Transverse colon (tissue), 4 donors: Measurements from ENCODE around the gene ACSF3. TPM values are rescaled to one million over a fixed set of nuclear protein-coding genes. Genes with fewer than 3 reads are reported as not detected.
"Not testable (repeated sequence)": the region's sequence is repeated elsewhere in the genome, so short reads cannot be mapped to it uniquely, and the experiment has no call there.

Source experiments
- DNase-seq: peaks from one replicate; pipeline ENCODE4 v3.0.0-alpha.2; 2019
- H3K27ac ChIP-seq, 4 donors: fragments of 200-600 bp; sonication (generic); 2 replicates each; pipeline ENCODE4 v1.5.1; 2016 to 2018; ENCODE audit warnings: inconsistent platforms in 4 of 4
- H3K27me3 ChIP-seq: fragments of 200-600 bp; sonication (generic); 2 replicates; pipeline ENCODE4 v1.5.1; 2017; ENCODE audit warnings: inconsistent platforms
- H3K36me3 ChIP-seq, 4 donors: fragments of 200-600 bp; sonication (generic); 2 replicates each; pipeline ENCODE4 v1.5.1; 2017 to 2019; ENCODE audit warnings: inconsistent platforms in 4 of 4
- H3K4me1 ChIP-seq, 4 donors: fragments of 200-600 bp; sonication (generic); 2 replicates each; pipeline ENCODE4 v1.5.1; 2017 to 2020; ENCODE audit warnings: inconsistent platforms in 4 of 4
- H3K4me3 ChIP-seq, 4 donors: fragments of 200-600 bp; sonication (generic); 1 replicate in 1 of 4; 2 replicates in 3 of 4; pipeline versions ENCODE4 v1.5.1 to v1.6.1; 2017 to 2019; ENCODE audit warnings: inconsistent platforms in 4 of 4
- H3K9me3 ChIP-seq, 2 donors: fragments of 200-600 bp; sonication (generic); 2 replicates each; pipeline ENCODE4 v1.5.1; 2017 to 2019; ENCODE audit warnings: inconsistent platforms in 2 of 2
- CTCF ChIP-seq, 5 experiments: fragments of 200-600 bp in 3 of 5; fragments of 450-650 bp in 2 of 5; sonication (generic) in 3 of 5; IDR thresholded peaks; 1 replicate in 2 of 5; 2 replicates in 3 of 5; pipeline ENCODE4 v1.5.1; 2016 to 2017; ENCODE audit warnings: antibody characterized with exemption in 5 of 5, inconsistent platforms in 3 of 5, mild to moderate bottlenecking in 2 of 5, moderate library complexity in 1 of 5
- EP300 ChIP-seq: sonication (generic); formaldehyde crosslinking; IDR thresholded peaks from one replicate; pipeline ENCODE4 v1.6.1; 2017; ENCODE audit warnings: antibody characterized with exemption, low read depth
- POLR2A ChIP-seq: fragments of 450-650 bp; IDR thresholded peaks from one replicate; pipeline ENCODE4 v1.6.1; 2016; ENCODE audit warnings: antibody characterized with exemption, mild to moderate bottlenecking, moderate library complexity
- POLR2AphosphoS5 ChIP-seq, 3 donors: sonication (generic); formaldehyde crosslinking; IDR thresholded peaks; one replicate each; pipeline ENCODE4 v1.6.1; 2016; ENCODE audit warnings: antibody characterized with exemption in 3 of 3
- WGBS, 2 donors: methylation state at CpG; one replicate each; pipeline ENCODE4 v1.1.5; 2018; ENCODE audit warnings: low coverage in 1 of 2; 5-methylcytosine and 5-hydroxymethylcytosine counted together
- in situ Hi-C, 4 donors: fragments of 200-750 bp; cut with MboI; loops; one replicate each; pipeline versions ENCODE4 v1.15.0 to v1.15.1; 2017; ENCODE audit warnings: low sequenced_read_pairs in 3 of 4, low pct_ligation_motif_present in 1 of 4, low pct_unique_long_range_greater_than_20kb in 1 of 4
- intact Hi-C: fragments of 100-400 bp; cut with DNase I; formaldehyde crosslinking; loops from one replicate; pipeline ENCODE4 v1.15.1; 2023; ENCODE audit warnings: low total_unique reads
- total RNA-seq, 4 donors: library from RNA; depleted of rRNA; stranded (reverse); fragments of >200 nt; gene quantifications; one replicate each; pipeline ENCODE4 v1.1.0, GENCODE V29; 2016

The ACSF3 gene
- total RNA-seq, 4 donors from 2014 or later, result 54.5 to 120 (median 75.8) TPM

GRCh38 chr16:89187032-89187769 lies 93.5 kb downstream of the ACSF3 start:
- in situ Hi-C loops, result no loop called here

GRCh38 chr16:89187770-89188392 lies 94.2 kb downstream of the ACSF3 start:
- 64% methylated on average over 19 of the region's 19 CpGs; no CpG with 5 or more reads in 1 of the 2 donors for WGBS, 2 donors
- Histone ChIP-seq H3K36me3 (no peaks in the 10 kb centered on the region), H3K4me1 (peaks cover 0 to 9% (median 5%) of the 10 kb centered on the region in 4 donors), H3K27ac (no peak overlapping the region), H3K9me3 (no peaks in the 10 kb centered on the region), H3K27me3 (peaks cover 21% of the 10 kb centered on the region), H3K4me3 (no peak overlapping the region)
- intact Hi-C loops, result no loop called here
- TF ChIP-seq POLR2A, result no peak
- TF ChIP-seq POLR2AphosphoS5 (IDR thresholded peaks at IDR 0.05), result no peak
- TF ChIP-seq CTCF (IDR thresholded peaks at IDR 0.05), result no peak
- no peak for TF ChIP-seq EP300
- DNase-seq, result no peak
- in situ Hi-C loops, result no loop called here

More at GRCh38 chr16:89187032-89187769, 93.5 kb downstream of the ACSF3 start:
- no peak overlapping the region for H3K27ac ChIP-seq
- H3K9me3 ChIP-seq, result no peaks in the 10 kb centered on the region
- DNase-seq, result no peak
- H3K36me3 ChIP-seq, result no peaks in the 10 kb centered on the region
- intact Hi-C loops, result no loop called here
- WGBS, 2 donors, result 54% methylated on average over 19 of the region's 19 CpGs; no CpG with 5 or more reads in 1 of the 2 donors
- peaks cover 0 to 7% (median 4%) of the 10 kb centered on the region in 4 donors for H3K4me1 ChIP-seq
- H3K4me3 ChIP-seq, result no peak overlapping the region
- TF ChIP-seq POLR2AphosphoS5 (IDR thresholded peaks at IDR 0.05) (no peak), POLR2A (no peak), EP300 (no peak), CTCF (IDR thresholded peaks at IDR 0.05) (no peak)
- peaks cover 23% of the 10 kb centered on the region for H3K27me3 ChIP-seq

- 40 to 86% methylated on average over 1 to 23 of the region's 25 CpGs for WGBS, 2 donors
- H3K9me3 ChIP-seq, DNase-seq: not testable (repeated sequence)
These were observed 95.1 kb downstream of the ACSF3 start for GRCh38 chr16:89188471-89189357.

GRCh38 chr16:89189358-89190025 lies 95.8 kb downstream of the ACSF3 start:
- no peak overlapping the region for H3K27ac ChIP-seq
- in situ Hi-C loops, result no loop called here
- DNase-seq, result no peak
- peaks cover 13% of the 10 kb centered on the region for H3K27me3 ChIP-seq
- WGBS, 2 donors, result 46 to 56% methylated on average over 11 to 14 of the region's 14 CpGs
- TF ChIP-seq CTCF (IDR thresholded peaks at IDR 0.05) (no peak), POLR2A (no peak), EP300 (no peak), POLR2AphosphoS5 (IDR thresholded peaks at IDR 0.05) (no peak)
- peaks cover 0 to 9% (median 5%) of the 10 kb centered on the region in 4 donors for H3K4me1 ChIP-seq
- H3K36me3 ChIP-seq, result no peaks in the 10 kb centered on the region
- H3K9me3 ChIP-seq, result no peaks in the 10 kb centered on the region
- H3K4me3 ChIP-seq, result no peak overlapping the region
- intact Hi-C loops, result no loop called here

More at GRCh38 chr16:89188471-89189357, 95.1 kb downstream of the ACSF3 start:
- H3K27me3 ChIP-seq, result peaks cover 15% of the 10 kb centered on the region
- intact Hi-C loops, H3K4me1 ChIP-seq, in situ Hi-C loops, H3K36me3 ChIP-seq, H3K27ac ChIP-seq, H3K4me3 ChIP-seq: not testable (repeated sequence)
